ENCODE results near the gene ATAT1. TPM values are rescaled to one million over a fixed set of nuclear protein-coding genes. Genes with fewer than 3 reads are reported as not detected.

ATAT1 gene
- total and polyA plus RNA-seq, 2 of the 4 experiments (the other 2 are of a cell fraction), result 5.6 to 15.5 TPM

- no peak for TF ChIP-seq ELK1 (IDR thresholded peaks at IDR 0.05; ENCODE audit: borderline replicate concordance, low read depth, low read length)
- no peak for TF ChIP-seq RAD21 (IDR thresholded peaks at IDR 0.05; ENCODE audit: low read length)
Measured at GRCh38 chr6:30615958-30616810, 10.5 kb upstream of the ATAT1 start (continued).
